Testis (tissue), 3 donors: ENCODE results near the gene SLC26A9. TPM values are rescaled to one million over a fixed set of nuclear protein-coding genes. Genes with fewer than 3 reads are reported as not detected.

Experiments
- DNase-seq: peaks from one replicate; pipeline ENCODE4 v3.0.0-alpha.2; 2019
- H3K27ac ChIP-seq, 2 donors: fragments of 200-600 bp; sonication (generic); one replicate each; pipeline ENCODE4 v1.5.1; 2019
- H3K27me3 ChIP-seq: fragments of 200-600 bp; sonication (generic); one replicate; pipeline ENCODE4 v1.5.1; 2019
- H3K36me3 ChIP-seq: fragments of 200-600 bp; sonication (generic); one replicate; pipeline ENCODE4 v1.5.1; 2017; ENCODE audit warnings: low read depth; ENCODE audit errors: missing control alignments
- H3K4me1 ChIP-seq: fragments of 200-600 bp; sonication (generic); one replicate; pipeline ENCODE4 v1.5.1; 2019
- H3K4me3 ChIP-seq, 2 donors: fragments of 200-600 bp; sonication (generic); one replicate each; pipeline ENCODE4 v1.5.1; 2017 to 2019
- H3K9me3 ChIP-seq: fragments of 200-600 bp; sonication (generic); one replicate; pipeline ENCODE4 v1.5.1; 2017
- POLR2A ChIP-seq: fragments of 450-650 bp; IDR thresholded peaks from one replicate; pipeline ENCODE4 v1.6.1; 2017; ENCODE audit warnings: antibody characterized with exemption, mild to moderate bottlenecking, moderate library complexity
- WGBS, 2 donors: methylation state at CpG; one replicate each; pipeline ENCODE4 v1.1.5; 2018; 5-methylcytosine and 5-hydroxymethylcytosine counted together
- intact Hi-C: fragments of 100-400 bp; cut with DNase I; formaldehyde crosslinking; loops from one replicate; pipeline ENCODE4 v1.15.1; 2023; ENCODE audit warnings: low total_unique reads
- polyA plus RNA-seq: library from polyadenylated mRNA; stranded (reverse); fragments of 350-450 nt; fragmentation: Illumina TruSeq; extraction: RNeasy Lipid Tissue Mini Kit (QIAGEN cat#74804); gene quantifications from one replicate; pipeline ENCODE4 v1.2.3, GENCODE V29; 2014; ENCODE audit warnings: low read depth, low replicate concordance; ENCODE audit not compliant: insufficient read depth
- total RNA-seq, 2 donors: library from RNA; depleted of rRNA; stranded (reverse); fragments of >200 nt; gene quantifications; one replicate each; pipeline ENCODE4 v1.2.3, GENCODE V29; 2016
- TF ChIP-seq, protein P1 (sequence below), 3 experiments: fragments of 450-650 bp in 2 of 3; fragments of 200-600 bp in 1 of 3; sonication (generic) in 1 of 3; IDR thresholded peaks; one replicate each; pipeline ENCODE4 v1.5.1; 2016 to 2019; ENCODE audit warnings: antibody characterized with exemption in 3 of 3, mild to moderate bottlenecking in 2 of 3, moderate library complexity in 1 of 3

SLC26A9 gene
- total and polyA plus RNA-seq, 3 donors from 2014 or later: 0.24 to 0.43 (median 0.26) TPM

DNA sequence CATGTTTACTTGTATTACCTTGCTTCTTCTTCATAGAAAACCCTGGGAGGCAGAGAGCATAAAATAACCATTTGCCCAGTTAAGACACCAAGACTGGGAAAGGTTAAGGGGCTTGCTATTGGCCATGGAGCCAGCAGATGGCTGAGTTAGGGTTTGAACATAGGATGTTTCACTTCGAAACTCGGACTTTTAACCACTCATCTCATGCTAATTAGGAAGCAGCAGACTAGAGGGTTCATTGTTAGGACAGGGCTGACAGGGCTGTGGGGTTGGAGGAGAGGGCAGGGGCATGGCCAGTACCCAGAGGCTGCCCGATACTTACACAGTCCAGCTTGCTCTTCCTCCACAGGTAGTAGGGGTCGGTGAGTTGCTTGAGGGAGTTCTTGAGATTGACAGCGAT is 17.0 kb downstream of the SLC26A9 start:
- DNase-seq: no peak
- Histone ChIP-seq H3K36me3 (no peaks in the 10 kb centered on the region), H3K4me3 (no peak overlapping the region), H3K4me1 (no peaks in the 10 kb centered on the region), H3K27ac (no peak overlapping the region), H3K27me3 (no peaks in the 10 kb centered on the region), H3K9me3 (no peaks in the 10 kb centered on the region)
- 89 to 91% methylated on average over 5 of the region's 5 CpGs for WGBS, 2 donors
- intact Hi-C loops: no loop called here
- no peak for TF ChIP-seq POLR2A
- TF ChIP-seq, protein P1, sequence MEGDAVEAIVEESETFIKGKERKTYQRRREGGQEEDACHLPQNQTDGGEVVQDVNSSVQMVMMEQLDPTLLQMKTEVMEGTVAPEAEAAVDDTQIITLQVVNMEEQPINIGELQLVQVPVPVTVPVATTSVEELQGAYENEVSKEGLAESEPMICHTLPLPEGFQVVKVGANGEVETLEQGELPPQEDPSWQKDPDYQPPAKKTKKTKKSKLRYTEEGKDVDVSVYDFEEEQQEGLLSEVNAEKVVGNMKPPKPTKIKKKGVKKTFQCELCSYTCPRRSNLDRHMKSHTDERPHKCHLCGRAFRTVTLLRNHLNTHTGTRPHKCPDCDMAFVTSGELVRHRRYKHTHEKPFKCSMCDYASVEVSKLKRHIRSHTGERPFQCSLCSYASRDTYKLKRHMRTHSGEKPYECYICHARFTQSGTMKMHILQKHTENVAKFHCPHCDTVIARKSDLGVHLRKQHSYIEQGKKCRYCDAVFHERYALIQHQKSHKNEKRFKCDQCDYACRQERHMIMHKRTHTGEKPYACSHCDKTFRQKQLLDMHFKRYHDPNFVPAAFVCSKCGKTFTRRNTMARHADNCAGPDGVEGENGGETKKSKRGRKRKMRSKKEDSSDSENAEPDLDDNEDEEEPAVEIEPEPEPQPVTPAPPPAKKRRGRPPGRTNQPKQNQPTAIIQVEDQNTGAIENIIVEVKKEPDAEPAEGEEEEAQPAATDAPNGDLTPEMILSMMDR (IDR thresholded peaks at IDR 0.05): no peak

DNA sequence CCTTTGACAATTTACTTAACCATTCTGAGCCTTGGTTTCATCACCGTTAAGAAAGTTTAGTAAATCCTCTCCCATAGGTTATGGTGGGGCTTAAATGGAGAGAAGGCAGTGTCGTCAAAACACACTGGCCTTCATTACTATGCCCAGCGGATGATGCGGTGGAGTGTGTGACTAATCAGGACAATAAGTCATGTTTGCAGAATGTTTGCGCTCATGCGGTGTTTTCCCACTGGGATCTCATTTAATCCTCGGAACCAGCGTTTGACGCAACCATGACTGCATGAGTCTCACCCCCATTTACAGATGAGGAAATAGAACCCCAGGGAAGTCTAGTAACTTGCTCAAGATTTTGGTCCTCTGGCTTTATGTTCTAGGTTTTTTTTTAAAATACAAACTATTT is 17.5 kb downstream of the SLC26A9 start:
- DNase-seq: no peak
- WGBS, 2 donors: 75 to 94% methylated on average over 9 of the region's 9 CpGs
- H3K4me1 ChIP-seq: no peaks in the 10 kb centered on the region
- intact Hi-C loops: no loop called here
- H3K36me3 ChIP-seq: no peaks in the 10 kb centered on the region
- H3K4me3 ChIP-seq: no peak overlapping the region
- H3K27me3 ChIP-seq: no peaks in the 10 kb centered on the region
- H3K27ac ChIP-seq: no peak overlapping the region
- H3K9me3 ChIP-seq: no peaks in the 10 kb centered on the region
- TF ChIP-seq POLR2A: no peak
- TF ChIP-seq, protein P1 (IDR thresholded peaks at IDR 0.05): no peak

DNA sequence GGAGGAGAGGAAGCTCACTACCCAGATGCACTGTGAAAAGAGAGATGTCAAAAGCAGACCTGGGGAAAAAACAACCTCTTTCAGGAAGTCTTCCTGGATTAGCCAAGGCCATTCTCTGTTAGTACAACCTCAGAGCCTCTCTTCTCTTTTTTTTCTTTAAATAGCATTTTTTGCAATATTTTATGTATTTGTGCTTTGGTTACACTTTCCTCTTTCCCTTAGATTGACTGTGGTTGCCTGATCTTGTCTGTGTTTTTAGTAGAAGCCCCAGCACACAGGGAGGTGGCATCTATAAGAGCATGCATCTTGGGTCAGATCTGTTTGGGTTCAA is 18.8 kb downstream of the SLC26A9 start:
- no peak for DNase-seq
- intact Hi-C loops: no loop called here
- no peak overlapping the region for H3K27ac ChIP-seq
- no peaks in the 10 kb centered on the region for H3K9me3 ChIP-seq
- no peak for TF ChIP-seq POLR2A
- TF ChIP-seq, protein P1 (IDR thresholded peaks at IDR 0.05): no peak
- H3K36me3 ChIP-seq: no peaks in the 10 kb centered on the region
- peaks cover 4% of the 10 kb centered on the region for H3K4me1 ChIP-seq
- H3K4me3 ChIP-seq: no peak overlapping the region
- no peaks in the 10 kb centered on the region for H3K27me3 ChIP-seq

DNA sequence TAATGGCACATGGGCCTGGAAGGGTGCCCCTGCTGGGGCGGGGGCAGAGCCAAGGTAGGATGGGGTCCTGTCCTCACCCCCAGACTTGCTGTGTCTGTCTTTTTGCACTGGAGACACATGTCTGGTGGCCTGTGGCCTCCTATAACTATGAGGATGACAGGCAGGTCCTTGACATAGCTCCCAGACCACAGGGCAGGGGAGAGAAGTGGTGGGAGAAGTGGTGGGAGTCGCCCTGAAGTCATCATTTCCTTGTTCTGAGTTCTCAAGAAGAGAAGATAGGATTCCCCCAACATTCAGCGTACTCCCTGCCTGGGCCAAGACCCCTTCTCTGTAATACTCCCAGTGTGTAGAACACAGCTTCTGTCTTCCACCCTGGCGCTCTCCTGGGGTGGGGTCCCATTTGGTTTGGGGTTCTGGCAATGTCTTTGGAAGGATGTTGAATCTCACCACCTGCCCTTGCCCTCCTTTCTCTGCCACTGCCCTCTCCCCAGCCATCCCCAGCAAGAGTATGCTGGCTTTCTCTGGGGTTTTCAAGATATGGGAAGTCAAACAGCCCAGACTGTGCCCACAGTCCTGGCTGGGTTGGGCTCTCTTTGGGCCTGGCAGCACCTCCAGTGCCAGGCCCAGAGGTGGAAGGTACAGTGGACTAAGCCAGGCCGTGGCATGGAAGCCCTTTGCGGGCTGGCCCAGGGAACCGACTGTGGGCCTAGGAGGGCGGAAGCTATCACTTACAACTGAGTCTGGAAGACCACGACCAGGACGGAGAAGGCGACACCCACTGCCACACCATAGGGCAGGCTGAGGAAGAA is 19.4 kb downstream of the SLC26A9 start:
- DNase-seq: no peak
- H3K4me1 ChIP-seq: peaks cover 4% of the 10 kb centered on the region
- WGBS, 2 donors: 93 to 96% methylated on average over 11 of the region's 11 CpGs
- H3K4me3 ChIP-seq: no peak overlapping the region
- TF ChIP-seq, protein P1 (IDR thresholded peaks at IDR 0.05): no peak
- TF ChIP-seq POLR2A: no peak
- H3K36me3 ChIP-seq: no peaks in the 10 kb centered on the region
- intact Hi-C loops: no loop called here
- H3K27ac ChIP-seq: no peak overlapping the region
- no peaks in the 10 kb centered on the region for H3K9me3 ChIP-seq
- no peaks in the 10 kb centered on the region for H3K27me3 ChIP-seq

DNA sequence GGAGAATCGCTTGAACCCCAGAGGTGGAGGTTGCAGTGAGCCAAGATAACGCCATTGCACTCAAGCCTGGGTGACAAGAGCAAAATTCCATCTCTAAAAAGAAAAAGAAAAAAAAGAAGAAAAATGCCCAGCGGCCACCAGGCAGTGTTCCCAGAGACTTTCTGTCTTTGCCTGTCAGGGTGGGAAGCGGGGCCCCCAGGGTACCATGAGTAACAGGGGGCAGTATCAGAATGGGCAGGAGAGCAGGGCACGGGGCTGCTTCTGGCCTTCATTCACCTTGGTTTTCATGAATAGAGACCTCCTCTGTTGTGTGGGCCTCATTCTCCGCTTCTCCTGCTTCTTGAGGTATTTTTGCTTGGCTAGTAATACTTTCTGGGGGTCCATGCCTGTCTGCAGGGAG is 20.4 kb downstream of the SLC26A9 start:
- TF ChIP-seq POLR2A: no peak
- TF ChIP-seq, protein P1 (IDR thresholded peaks at IDR 0.05): no peak
- Histone ChIP-seq H3K27ac (no peak overlapping the region), H3K4me3 (no peak overlapping the region), H3K9me3 (no peaks in the 10 kb centered on the region), H3K36me3 (no peaks in the 10 kb centered on the region), H3K4me1 (peaks cover 7% of the 10 kb centered on the region), H3K27me3 (no peaks in the 10 kb centered on the region)
- no peak for DNase-seq
- WGBS, 2 donors: 78 to 95% methylated on average over 6 of the region's 6 CpGs
- intact Hi-C loops: no loop called here
